Body of pancreas (tissue), 4 donors: ENCODE results near the gene LYRM4. TPM values are rescaled to one million over a fixed set of nuclear protein-coding genes. Genes with fewer than 3 reads are reported as not detected.

Experiments
- ATAC-seq: fragments of 150-250 bp; one replicate; pipeline ENCODE4 v1.9.1; 2016
- DNase-seq, 4 donors: peaks; one replicate each; pipeline ENCODE4 v3.0.0-alpha.2; 2019
- H3K27ac ChIP-seq, 4 donors: fragments of 200-600 bp; sonication (generic); 1 replicate in 3 of 4; 2 replicates in 1 of 4; pipeline versions ENCODE4 v1.5.1 to v1.6.1; 2016 to 2019; ENCODE audit warnings: mild to moderate bottlenecking in 1 of 4, mixed read lengths in 1 of 4, moderate library complexity in 1 of 4
- H3K27me3 ChIP-seq, 2 donors: fragments of 200-600 bp; sonication (generic); one replicate each; pipeline ENCODE4 v1.6.0; 2016; ENCODE audit warnings: mild to moderate bottlenecking in 1 of 2
- H3K36me3 ChIP-seq, 2 donors: fragments of 200-600 bp; sonication (generic); replicated peaks in 1 of 2; 2 replicates each; pipeline ENCODE4 v1.5.1; 2016; ENCODE audit warnings: low read depth in 2 of 2; ENCODE audit not compliant: insufficient read depth in 1 of 2
- H3K4me1 ChIP-seq: fragments of 200-600 bp; sonication (generic); one replicate; pipeline ENCODE4 v1.6.0; 2016
- H3K4me3 ChIP-seq, 2 donors: fragments of 200-600 bp; sonication (generic); 1 replicate in 1 of 2; 2 replicates in 1 of 2; pipeline ENCODE4 v1.5.1; 2016 to 2019
- H3K9me3 ChIP-seq, 3 donors: fragments of 200-600 bp; sonication (generic); 1 replicate in 2 of 3; 2 replicates in 1 of 3; pipeline ENCODE4 v1.5.1; 2016
- POLR2A ChIP-seq, 3 donors: fragments of 450-650 bp; IDR thresholded peaks; one replicate each; pipeline ENCODE4 v1.6.1; 2016; ENCODE audit warnings: antibody characterized with exemption in 3 of 3, mild to moderate bottlenecking in 2 of 3
- WGBS, 2 donors: methylation state at CpG; one replicate each; pipeline ENCODE4 v1.1.5; 2017; 5-methylcytosine and 5-hydroxymethylcytosine counted together
- intact Hi-C: fragments of 100-400 bp; cut with DNase I; formaldehyde crosslinking; loops from one replicate; pipeline ENCODE4 v1.15.1; 2023
- total RNA-seq, 2 donors: library from RNA; depleted of rRNA; stranded (reverse); fragments of >200 nt; gene quantifications; one replicate each; pipeline ENCODE4 v1.1.0, GENCODE V29; 2016
- TF ChIP-seq, protein P1 (sequence below), 7 experiments: fragments of 450-650 bp in 4 of 7; fragments of 200-600 bp in 3 of 7; sonication (generic) in 3 of 7; IDR thresholded peaks; one replicate each; pipeline ENCODE4 v1.5.1; 2016 to 2019; ENCODE audit warnings: antibody characterized with exemption in 7 of 7

The LYRM4 gene
- total RNA-seq, 2 donors from 2014 or later, result 15.3 to 18.5 TPM

DNA sequence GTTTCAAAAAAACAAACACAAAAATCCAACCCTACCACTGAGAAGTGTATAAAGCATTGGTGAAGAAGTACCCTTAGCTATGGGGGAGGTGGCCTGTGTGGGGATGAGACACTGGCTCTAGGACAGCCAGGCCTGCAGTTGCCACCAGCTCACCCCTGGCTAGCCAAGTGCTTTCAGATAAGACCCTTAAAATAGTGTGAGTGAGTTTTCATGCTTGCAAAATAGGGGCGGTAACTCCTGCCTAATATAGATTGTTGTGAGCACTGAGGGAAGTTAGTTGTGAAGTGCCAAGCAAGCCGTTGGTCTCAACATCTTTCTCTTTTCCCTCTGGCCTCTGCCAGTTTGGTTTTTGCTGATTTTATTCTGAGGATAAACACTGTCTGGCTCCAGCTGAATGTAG, 164.3 kb downstream of the LYRM4 start:
- WGBS, 2 donors, result 63 to 71% methylated on average over 2 of the region's 2 CpGs
- Histone ChIP-seq H3K4me1 (no peaks in the 10 kb centered on the region), H3K27me3 (no peaks in the 10 kb centered on the region), H3K9me3 (no peaks in the 10 kb centered on the region), H3K36me3 (no peaks in the 10 kb centered on the region), H3K27ac (no peak overlapping the region), H3K4me3 (no peak overlapping the region)
- intact Hi-C loops, result no loop called here
- TF ChIP-seq, protein P1, sequence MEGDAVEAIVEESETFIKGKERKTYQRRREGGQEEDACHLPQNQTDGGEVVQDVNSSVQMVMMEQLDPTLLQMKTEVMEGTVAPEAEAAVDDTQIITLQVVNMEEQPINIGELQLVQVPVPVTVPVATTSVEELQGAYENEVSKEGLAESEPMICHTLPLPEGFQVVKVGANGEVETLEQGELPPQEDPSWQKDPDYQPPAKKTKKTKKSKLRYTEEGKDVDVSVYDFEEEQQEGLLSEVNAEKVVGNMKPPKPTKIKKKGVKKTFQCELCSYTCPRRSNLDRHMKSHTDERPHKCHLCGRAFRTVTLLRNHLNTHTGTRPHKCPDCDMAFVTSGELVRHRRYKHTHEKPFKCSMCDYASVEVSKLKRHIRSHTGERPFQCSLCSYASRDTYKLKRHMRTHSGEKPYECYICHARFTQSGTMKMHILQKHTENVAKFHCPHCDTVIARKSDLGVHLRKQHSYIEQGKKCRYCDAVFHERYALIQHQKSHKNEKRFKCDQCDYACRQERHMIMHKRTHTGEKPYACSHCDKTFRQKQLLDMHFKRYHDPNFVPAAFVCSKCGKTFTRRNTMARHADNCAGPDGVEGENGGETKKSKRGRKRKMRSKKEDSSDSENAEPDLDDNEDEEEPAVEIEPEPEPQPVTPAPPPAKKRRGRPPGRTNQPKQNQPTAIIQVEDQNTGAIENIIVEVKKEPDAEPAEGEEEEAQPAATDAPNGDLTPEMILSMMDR (IDR thresholded peaks at IDR 0.05), result no peak
- no peak for TF ChIP-seq POLR2A (IDR thresholded peaks at IDR 0.05)
- DNase-seq (no peak), ATAC-seq (no peak)

DNA sequence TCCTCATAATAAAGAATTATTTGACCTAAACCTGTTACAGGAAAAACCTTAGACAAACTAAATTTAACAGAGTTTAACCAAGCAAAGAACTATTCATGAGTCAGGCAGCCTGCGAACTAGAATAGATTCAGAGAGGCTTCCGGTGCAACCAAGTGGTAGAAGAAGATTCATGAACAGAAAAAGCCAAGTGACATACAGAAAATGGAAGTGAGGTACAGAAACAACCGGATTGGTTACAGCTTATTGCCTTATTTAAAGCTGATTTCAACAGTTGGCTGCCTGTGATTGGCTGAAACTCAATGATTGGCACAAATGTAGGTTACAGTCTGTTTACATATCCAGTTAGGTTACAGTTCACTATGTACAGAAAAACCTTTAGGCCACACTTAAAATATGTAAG, 165.5 kb downstream of the LYRM4 start:
- no peak overlapping the region for H3K27ac ChIP-seq
- H3K4me3 ChIP-seq, result no peak overlapping the region
- H3K27me3 ChIP-seq, result no peaks in the 10 kb centered on the region
- intact Hi-C loops, result no loop called here
- H3K4me1 ChIP-seq, result no peaks in the 10 kb centered on the region
- no peak for ATAC-seq
- no peak for DNase-seq
- whole genome bisulfite sequencing, 2 donors, result 63% methylated on average over 3 of the region's 3 CpGs
- H3K36me3 ChIP-seq, result no peaks in the 10 kb centered on the region
- H3K9me3 ChIP-seq, result no peaks in the 10 kb centered on the region
- no peak for TF ChIP-seq POLR2A (IDR thresholded peaks at IDR 0.05)
- TF ChIP-seq, protein P1 (IDR thresholded peaks at IDR 0.05), result no peak

DNA sequence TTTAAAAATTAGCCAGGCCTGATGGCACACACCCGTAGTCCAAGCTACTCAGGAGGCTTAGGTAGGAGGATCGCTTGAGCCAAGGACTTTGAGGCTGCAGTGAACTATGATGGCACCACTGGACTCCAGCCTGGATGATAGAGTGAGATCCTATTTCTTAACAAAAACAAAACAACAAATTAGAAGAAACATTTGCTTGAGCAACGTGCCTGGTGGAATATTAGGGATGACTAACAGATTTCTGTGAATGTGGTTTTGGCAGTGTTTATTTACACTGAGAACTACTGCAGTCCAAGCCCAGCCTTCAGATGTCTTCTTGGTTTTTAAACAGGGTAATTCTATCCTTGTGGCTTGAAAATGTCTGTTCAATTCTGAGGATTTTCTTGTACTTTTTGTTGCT, 166.4 kb downstream of the LYRM4 start:
- peak in 1 of 4 donors; percentile 21 for DNase-seq
- no peaks in the 10 kb centered on the region for H3K4me1 ChIP-seq
- no peak overlapping the region for H3K27ac ChIP-seq
- no peak for ATAC-seq
- no peaks in the 10 kb centered on the region for H3K36me3 ChIP-seq
- 75 to 81% methylated on average over 3 of the region's 3 CpGs for WGBS, 2 donors
- no peaks in the 10 kb centered on the region for H3K27me3 ChIP-seq
- no peak for TF ChIP-seq POLR2A (IDR thresholded peaks at IDR 0.05)
- TF ChIP-seq, protein P1 (IDR thresholded peaks at IDR 0.05), result no peak
- H3K4me3 ChIP-seq, result no peak overlapping the region
- no peaks in the 10 kb centered on the region for H3K9me3 ChIP-seq
- intact Hi-C loops, result no loop called here

DNA sequence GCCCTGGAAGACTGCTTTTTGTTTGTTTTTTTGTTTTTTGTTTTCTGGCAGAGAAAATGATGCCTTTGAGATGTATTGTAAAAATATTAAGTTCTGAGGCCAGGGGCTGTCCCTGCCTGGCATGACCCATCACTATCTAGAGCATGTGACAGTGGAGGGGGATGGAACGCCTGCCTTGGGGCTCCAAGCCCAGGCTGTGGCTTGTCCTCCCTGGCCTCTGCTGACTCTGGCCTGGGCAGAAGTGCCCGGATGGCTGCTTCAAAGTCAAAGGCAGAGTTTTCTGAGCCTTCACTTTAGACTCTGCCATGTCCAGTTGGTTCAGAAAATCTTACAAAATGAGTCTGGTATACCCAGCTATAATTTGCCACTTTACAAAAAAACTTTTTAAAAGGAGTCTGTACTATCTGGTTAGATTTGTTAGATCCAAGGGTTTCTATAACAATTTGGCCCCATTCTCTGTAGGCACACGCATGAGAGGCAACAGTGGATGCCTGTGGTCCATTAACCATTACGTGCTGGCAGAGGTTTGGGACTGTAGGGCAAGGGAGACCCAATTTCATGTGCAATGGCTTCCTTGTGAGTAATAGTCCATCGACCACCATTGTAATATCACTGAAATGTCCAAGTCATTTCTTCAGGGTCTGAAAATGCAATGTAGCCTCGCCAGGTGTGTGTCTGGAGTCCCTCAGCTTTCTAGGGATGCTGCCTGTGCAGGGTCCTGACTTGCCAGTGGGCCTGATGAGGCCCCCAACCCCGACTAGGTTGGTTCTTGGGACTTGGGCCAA, 167.3 kb downstream of the LYRM4 start:
- TF ChIP-seq, protein P1 (IDR thresholded peaks at IDR 0.05), result no peak
- no peak for TF ChIP-seq POLR2A (IDR thresholded peaks at IDR 0.05)
- H3K27me3 ChIP-seq, result no peaks in the 10 kb centered on the region
- no peak for ATAC-seq
- DNase-seq, result no peak
- H3K27ac ChIP-seq, result no peak overlapping the region
- intact Hi-C loops, result no loop called here
- no peak overlapping the region for H3K4me3 ChIP-seq
- H3K36me3 ChIP-seq, result no peaks in the 10 kb centered on the region
- H3K9me3 ChIP-seq, result no peaks in the 10 kb centered on the region
- no peaks in the 10 kb centered on the region for H3K4me1 ChIP-seq
- 76 to 78% methylated on average over 7 of the region's 7 CpGs for WGBS, 2 donors
